SW 1271 (cell line): ENCODE data around the gene MTLN.
"Not testable (repeated sequence)": the region's sequence is repeated elsewhere in the genome, so short reads cannot be mapped to it uniquely, and the experiment has no call there.

ENCODE experiments used
- DNase-seq, 2 experiments: peaks; one replicate each; lab custom pipeline; 2025; lab: John Stamatoyannopoulos, UW

The MTLN gene, protein sequence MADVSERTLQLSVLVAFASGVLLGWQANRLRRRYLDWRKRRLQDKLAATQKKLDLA

DNA sequence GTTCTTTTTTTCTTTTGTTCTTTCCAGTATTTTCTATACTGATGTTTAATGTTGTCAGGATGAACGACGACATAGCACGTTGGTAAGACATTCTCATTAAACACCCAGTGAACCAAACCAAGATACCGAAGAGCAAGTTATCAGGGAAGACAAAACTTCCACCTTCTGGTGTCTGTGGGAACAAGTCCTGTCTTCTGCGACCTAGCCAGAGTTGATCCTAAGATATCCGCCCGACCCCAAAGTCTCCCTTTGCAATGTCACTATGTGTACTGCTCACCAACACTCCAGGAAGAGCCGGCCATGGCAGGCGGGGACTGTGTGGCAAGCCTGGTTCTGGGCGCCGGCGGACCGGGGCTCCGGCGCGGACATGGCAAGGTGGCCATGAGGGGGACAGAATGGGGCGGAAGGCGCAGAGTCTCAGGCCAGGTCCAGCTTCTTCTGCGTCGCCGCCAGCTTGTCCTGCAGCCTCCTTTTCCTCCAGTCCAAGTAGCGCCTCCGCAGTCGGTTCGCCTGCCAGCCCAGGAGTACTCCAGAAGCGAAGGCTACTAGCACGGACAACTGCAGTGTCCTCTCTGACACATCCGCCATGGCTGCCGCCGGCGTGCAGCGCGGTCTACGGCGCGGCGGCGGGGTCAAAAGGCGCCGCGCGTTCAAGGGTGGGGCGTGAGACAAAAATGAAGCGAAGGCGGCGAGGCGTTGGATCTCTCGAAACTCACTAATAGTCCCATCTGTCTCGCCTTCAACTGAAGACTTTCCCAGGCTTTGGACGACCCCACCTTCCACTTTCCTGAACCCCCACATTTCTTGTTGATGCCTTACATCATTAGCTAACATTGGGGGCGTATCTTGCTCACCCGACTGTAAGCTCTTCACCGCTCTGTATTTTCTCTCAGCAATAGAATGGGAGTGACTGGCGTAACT is at the start of gene MTLN:
TSS of gene MTLN (minus strand) at position 610 of the 921 bp plus-strand sequence. CDS start at position 588, 22 bp downstream.
- peak; percentile 47 to 70 for DNase-seq

DNA sequence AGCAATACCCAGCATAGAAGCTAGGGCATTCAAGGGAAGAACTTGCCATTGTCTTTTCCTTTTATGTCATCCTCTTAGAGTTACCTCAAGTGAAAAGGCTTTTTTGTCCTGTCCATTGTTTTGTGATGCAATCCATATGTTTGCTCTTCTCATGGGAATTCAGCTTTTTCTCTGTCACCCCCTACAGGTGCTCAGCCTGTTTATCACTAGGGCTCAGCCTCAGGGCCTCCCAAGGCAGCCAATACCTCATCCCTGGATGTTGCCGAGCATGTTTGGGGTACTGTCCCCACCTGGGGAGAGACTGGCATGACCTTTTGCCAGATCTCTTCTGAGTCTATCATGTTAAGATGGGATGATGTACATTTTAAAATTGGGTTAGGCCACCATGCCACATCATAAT is 49.6 kb upstream of the MTLN start:
- not testable (repeated sequence) for DNase-seq

DNA sequence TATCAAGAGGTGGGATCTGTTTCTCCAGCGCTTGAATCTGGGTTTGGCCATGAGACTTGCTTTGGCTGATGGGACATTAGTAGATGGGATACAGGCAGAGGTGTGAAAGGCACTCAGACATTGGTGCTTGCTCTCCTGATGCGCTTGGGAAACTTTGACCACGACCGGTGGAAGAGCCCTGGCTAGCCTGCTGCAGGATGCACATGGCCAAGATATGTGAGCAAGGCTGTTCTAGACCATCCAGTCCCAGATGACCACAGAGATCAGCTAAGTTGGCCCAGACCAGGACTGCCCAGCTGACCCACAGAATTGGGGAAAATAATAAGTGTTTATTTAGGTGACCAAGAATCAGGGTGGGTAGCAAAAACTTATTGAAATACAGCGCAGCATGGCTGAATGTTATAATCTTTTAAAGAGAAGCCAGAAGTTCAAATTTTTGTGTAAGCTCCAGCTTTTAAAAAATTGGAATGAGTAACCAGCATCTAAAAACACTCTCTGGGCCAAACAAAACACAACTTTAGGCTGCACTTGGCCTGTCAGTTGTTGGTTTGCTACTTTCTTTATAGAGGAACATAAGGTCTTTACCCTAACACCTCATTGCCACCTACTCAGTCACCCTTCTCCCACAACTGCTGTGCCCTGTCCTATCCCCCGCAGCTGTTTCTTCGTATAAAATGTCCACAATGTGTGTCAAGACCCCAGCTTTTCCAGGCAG is 35.9 kb upstream of the MTLN start:
- DNase-seq: not testable (repeated sequence)

DNA sequence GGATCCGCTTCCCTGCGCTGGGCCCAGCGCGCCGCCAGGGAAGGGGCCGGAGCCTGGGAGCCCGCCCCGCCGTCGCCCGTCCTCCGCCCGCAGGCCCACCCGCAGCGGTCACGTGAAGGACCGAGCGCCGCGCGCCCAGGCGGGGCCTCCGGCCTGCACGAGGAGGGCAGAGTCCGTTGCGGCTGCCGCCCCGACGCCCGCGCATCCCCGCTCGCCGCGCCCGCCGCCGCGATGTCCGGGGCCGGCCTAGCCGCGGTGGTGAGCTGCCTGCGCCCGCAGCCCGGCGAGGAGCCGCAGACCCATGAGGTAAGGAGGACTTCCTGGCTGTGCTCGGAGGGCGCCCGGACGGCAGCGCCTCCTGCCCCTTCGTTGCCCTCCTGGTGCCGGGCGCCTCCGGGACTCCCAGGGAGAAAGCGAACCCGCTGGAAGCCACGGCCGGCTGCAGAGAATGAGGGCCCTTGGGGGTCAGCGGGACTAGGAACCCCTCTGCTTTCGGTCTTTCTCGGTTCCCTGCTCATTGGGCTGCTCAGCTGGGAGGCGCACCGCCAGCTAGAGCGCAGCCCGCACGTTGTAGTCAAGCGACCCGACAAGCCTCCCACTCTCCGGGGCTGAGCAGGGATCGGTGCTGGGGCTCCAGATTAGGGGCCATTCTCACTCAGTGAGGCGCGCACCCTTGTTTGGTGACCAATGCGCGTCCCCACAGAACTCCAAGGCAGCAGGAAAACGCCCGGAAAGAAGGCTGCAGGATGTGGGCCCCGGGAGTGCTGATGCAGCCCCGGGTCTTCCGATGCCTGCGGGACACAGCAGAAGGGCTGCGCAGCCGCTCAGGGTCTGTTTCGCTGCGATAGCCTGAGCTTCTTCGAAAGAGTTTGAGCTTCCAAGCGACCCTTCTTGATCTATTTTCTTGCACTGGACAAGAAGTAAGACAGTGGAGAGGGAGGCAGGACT is 33.4 kb upstream of the MTLN start:
- not testable (repeated sequence) for DNase-seq

DNA sequence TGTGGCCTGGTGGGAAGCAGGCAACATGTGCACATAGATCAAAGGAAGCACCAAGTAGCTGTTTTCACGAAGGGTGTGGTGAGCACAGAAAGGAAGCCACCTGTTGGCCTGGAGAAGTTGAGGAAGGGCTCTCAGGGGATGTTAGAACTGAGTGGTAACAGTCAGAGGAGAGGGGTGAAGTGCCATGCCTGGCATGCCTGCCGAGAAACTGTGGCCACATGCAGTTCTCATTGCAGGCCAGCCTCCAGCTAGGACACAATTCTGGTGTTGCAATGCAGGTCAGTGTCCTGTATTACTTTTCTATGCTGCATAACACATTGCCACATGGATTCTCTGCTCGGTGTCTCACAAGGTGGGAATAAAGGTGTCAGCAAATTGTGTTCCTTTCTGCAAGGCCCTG is 30.9 kb upstream of the MTLN start:
- not testable (repeated sequence) for DNase-seq

DNA sequence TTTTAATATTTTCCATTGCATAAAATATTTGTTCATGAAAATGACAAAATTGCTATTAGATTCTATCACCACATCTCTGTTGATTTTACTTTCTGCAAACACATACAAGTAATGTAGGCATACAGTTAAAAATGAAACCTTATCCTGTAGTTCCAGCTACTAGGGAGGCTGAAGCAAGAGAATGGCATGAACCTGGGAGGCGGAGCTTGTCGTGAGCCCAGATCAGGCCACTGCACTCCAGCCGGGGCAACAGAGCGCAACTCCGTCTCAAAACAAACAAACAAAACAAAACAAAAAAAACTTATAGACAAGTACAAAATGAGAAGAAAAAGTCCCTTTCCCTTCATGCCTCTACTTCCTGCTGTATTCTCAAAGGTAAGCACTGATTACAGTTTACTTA is 22.2 kb upstream of the MTLN start:
- not testable (repeated sequence) for DNase-seq

DNA sequence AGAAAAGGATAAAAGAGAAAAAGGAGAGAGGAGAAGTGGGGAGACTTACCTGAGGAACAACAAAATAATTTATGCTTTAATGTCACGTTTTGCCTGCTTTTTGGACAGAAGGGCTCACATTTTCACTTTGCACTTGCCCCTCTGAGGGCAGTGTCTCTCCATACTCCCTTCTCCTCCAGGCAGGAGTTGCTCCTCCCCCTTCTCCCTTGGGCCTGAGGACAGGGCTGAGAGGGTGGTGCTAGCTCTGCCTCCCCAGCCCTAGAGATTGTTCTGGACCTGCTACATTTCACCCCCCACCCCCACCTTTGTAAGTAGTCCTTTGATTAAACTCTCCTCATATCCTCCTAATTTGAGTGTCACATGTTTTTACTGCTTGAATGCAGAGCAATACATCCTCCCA is 17.5 kb upstream of the MTLN start:
- not testable (repeated sequence) for DNase-seq

DNA sequence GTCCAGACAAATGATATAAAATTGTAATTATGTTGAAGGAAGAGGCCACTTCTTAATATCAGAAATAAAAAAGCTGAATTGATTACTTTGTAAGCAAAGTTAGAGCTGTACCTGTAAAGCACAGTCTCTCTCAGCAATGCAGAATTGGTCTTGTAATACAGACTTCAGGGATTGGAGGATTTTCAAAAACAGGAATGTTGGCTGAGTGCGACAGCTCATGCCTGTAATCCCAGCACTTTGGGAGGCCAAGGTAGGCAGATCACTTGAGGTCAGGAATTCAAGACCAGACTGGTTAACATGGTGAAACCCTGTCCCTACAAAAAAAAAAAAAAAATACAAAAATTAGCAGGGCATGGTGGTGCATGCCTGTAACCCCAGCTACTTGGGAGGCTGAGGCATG is 10.3 kb upstream of the MTLN start:
- not testable (repeated sequence) for DNase-seq

DNA sequence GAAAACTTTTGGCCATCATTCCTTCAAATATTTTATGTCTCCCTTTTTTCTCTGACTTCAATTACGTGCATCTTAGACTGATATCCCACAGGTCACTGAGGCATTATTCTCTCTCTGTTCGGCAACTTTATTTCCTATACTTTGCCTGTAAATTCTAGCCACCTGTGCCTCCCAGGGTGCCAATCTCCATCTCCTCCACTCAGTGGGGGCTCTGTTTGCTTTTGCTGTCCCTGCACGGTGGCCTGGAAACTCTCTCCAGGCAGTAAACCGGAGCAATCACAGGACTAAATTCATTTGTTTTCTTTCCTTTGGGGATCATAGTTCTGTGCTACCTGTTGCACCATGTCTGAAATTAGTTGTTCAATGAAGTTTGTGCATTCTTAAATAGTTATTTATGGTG is 9.6 kb upstream of the MTLN start:
- no peak for DNase-seq

DNA sequence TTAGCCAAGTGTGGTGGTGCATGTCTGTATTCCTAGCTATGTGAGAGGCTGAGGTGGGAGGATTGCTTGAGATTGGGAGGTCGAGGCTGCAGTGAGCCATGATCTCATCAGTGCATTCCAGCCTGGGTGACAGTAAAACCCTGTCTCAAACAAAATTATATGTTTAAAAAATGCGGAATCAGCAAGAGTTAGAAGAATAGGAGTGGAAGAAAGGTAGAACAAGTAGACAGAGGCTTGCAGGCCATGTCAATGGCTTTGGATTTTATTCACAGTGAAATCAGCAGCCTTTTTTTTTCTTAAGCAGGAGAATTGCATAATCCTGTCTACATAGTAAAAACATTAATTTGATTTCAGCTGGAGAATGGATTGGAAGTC is 7.8 kb upstream of the MTLN start:
- DNase-seq: no peak

DNA sequence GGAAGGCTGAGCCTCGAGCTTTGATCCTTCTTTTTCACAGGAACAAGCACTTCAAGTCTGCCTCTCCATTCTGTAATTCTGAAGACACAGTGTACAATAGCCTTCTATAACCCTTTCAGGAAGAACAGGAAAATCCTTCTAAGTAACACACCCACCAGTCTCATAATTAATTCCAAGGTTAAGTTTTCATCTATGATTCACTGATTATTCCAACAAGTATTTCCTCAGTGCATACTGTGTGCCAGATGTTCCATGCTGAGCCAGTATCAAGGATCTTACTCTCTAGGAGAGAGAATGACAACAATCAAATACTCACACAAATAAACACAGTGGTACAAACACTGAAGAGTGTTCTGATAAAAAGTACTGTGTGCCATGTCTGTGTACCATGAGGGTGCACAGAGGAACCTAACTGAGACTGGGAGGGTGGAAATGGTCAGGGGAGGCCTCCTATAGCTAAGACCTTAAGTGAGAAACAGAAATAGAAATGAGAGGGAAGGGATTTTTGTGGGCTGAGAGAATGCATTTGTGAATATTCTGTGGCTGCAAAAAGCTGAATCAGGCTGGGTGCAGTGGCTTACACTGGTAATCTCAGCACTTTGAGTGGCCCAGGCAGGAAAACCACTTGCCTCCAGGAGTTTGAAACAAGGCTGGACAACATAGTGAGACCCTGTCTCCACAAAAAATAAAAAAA is 7.3 kb upstream of the MTLN start:
- DNase-seq: no peak

DNA sequence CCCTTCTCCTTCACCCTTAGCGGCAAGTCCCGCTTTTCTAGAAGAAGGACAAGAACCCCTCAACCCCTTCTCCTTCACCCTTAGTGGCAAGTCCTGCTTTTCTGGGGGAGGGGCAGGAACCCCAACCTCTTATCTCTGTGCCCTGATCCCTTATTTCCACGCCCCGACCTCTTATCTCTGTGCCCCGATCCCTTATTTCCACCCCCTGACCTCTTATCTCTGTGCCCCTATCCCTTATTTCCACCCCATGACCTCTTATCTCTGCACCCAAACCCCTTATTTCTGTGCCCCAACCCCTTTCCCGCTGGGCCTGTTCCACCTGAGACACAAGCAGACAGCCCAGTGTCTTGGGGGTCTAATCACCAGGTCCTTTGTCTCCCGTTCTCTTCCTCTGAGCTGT is 6.5 kb upstream of the MTLN start:
- DNase-seq: not testable (repeated sequence)

DNA sequence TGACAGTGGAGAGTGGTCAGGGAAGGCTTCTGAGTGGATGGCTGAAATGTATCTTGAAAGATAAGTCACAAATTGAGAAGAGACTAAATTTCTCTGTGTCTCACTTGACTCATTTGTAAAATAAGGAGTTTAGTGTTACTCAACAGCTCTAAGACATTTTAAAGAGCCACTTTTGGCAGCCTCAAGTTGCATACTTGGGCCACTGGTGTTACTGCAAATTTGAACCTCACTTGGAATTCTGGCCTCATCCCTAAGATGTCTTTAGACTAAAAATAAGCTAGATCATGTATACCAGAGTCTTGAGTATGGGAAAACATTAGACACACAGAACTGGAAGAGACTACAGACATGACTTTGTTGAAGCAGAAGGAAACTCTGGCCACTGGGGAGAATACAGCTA is 4.5 kb upstream of the MTLN start:
- DNase-seq: no peak

DNA sequence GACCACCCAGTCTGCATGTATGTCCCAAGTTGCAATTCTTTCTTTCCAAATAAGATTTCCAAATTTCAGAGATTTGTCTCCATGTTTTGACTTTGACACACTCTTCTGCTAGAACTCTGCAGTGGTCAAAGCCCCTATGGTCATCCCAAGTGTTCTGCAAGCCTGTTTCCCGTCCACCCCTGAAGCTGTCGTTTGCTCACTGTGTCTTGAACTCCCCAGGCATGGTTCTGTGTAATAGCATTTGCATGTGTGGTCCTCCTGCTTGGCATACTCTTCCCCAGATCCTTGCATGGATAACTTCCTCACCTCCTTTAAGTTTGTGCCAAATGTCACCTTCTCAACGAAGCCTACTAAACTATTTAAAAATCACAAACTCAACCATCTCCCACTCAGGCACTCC is 3.9 kb upstream of the MTLN start:
- DNase-seq: no peak

DNA sequence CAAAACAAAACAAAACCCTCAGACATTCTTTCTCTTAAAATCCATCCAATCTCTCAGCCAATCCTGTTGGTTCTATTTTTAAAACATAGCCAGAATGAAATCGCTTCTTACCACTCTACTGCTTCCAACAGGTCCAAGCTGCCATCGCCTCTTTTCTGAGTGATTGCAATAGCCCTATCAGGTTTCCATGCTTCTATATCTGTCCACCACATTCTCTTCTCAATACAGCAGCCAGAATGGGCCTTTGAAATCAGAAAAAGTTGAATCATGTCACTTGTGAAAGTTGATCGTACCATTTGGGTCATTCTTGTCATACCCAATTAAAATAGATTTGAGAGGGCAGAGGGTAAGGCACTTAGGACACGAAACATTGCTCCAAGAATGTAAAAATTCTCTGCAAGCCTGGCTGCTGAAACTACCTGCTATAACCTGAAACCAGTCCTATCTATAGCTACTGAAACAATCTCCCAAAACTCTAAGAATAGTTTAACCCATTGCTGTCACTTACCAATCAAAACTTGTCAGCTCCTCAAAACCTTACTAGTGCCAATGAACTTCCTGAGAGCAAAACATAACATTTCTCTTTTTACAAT is 3.3 kb upstream of the MTLN start:
- DNase-seq: no peak

DNA sequence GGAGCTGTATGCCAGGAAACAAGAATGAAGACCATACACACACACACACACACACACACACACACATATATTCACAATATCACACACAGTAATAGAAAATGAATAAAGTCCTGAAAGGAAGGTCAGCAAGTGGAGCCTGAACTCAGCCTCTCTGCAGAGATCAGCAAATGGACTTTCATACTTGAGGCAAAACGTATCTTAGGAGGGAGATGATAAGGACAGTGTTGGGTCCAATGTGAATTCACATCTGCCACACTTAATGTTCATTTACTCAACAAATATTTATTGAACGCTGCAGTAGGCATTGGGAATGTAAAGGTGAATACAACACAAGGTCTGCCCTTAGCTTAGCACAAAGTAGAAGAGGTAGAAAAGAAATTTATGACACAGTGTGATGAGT is 2.7 kb upstream of the MTLN start:
- no peak for DNase-seq

DNA sequence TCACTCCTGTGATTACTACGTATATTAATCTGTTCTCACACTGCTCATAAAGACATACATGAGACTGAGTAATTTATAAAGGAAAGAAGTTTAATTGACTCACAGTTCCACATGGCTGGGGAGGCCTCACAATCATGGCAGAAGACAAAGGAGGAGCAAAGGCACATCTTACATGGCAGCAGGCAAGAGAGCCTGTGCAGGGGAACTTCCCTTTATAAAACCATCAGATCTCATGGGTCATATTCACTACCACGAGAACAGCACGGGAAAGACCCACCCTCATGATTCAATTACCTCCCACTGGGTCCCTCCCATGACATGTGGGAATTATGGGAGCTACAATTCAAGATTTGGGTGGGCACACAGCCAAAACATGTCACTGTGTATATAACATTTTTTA is 1.2 kb upstream of the MTLN start:
- DNase-seq: not testable (repeated sequence)

DNA sequence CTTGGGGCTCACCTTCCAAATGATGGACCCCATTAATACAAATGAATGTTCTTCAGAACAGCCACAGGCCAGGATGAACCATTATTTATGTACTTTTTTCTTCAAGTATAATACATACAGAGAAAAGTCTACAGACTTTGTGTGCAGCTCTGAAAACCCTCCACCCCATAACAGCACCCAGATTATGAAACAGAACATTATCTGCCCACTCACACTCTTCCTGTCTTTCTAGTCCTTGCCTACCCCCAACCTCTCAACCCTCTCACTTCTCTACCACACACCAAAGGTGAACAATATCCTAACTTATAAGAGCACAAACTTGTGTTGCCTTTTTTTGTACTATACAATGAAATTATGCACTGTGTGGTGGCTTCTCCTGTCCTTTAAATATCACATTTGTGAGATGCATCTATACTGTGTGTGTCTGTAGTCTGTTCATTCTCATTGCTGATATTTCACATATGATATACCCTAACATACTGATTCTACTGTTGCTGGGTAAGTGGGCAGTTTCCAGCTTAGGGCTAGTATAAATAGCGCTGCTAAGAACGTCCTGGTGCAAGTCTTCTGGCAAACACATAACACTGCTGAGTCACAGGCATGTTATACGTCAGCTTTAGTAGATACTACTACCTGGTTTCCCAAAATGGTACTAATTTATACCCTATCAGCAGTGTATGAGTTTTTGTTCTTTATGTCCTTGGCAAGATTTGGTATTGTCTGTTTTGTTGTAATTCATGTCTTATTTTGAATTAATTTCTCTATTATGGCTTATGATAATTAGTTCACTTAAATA is 6.5 kb downstream of the MTLN start:
- no peak for DNase-seq

DNA sequence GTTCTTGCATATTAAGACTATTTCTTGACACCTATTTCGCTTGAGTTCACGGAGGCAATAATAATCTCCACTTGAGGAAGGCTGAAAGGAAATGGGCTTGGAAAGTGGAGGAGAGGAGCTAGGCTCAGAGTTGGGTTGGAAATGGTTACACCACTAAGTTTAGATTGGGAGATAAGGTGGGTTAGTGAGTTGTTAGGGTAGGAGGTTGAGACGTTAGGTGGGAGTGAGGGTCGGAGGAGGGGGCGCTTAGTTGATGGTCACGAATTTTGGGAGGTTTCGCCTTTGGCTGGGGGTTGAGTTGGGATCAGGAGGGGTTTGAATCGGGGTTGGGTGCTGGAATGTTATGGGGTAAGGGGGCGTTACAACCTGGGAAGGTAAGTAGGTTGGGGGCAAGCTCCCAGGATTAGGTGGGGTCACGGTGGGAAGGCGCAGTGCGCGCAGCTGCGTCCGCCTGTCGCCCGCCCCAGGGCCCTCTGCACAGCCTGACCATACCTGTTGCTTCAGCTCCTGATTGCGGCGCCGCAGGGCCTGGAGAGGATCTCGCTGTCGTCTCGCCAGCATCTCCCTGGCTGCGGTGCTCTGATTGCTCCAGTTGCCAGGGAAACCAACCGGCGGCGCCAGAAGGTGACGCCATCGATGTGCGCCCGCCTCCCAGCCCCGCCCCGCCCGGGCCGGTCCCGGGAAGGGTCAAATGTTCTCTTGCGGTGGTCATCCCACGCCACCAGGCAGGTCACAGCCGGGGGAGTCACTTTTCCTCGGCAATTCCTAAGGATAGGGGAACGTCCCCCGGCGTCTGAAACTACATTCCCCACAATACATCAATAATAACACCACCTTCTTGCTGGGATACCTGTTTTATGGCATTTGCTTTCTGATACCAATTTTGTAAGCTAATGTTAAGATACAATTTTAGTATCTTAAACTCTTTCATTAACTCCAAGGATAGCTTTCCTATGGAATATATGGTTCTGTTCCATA is 7.7 kb downstream of the MTLN start, which contains the start of gene NPHP1:
TSS of gene NPHP1 (minus strand) at position 606 of the 978 bp plus-strand sequence. CDS start at position 561, 45 bp downstream.
- DNase-seq: peak; percentile 64 to 85
